Iris pigment epithelial cell (primary cell): Measurements from ENCODE around the gene KNDC1.

Experiments used
- DNase-seq: peaks from one replicate; pipeline ENCODE4 v3.0.0-alpha.2; 2011; ENCODE audit warnings: low read depth

The KNDC1 gene

DNA sequence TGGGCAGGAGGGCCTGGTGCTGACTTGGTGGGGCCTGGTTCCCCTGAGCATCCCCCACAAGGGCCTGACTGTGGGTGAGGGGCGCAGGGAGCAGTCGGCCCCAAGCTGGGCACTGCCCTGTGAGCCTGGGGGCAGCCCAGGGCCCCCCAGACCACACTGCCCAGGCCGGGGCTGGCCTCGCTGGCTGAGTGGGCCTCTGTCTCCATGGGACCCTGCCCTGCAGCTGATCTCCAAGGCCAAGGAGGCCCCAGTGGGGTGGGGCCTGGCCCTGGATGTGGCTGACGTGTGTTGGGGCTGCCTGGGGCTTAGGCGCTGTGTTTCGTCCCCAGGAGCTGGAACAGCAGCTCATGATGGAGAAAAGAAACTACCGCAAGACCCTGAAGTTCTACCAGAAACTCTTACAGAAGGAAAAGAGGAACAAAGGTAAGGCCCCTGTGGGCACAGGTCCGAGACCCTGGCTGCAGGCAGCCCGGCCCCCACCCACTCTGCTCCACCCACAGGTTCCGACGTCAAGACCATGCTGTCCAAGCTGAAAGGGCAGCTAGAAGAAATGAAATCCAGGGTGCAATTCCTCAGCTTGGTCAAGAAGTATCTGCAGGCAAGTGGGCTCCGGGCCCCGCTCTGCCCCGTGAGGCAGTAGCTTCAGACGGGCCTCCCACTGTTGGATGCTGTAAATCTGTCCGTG is 46.5 kb downstream of the KNDC1 start:
- DNase-seq, result no peak

DNA sequence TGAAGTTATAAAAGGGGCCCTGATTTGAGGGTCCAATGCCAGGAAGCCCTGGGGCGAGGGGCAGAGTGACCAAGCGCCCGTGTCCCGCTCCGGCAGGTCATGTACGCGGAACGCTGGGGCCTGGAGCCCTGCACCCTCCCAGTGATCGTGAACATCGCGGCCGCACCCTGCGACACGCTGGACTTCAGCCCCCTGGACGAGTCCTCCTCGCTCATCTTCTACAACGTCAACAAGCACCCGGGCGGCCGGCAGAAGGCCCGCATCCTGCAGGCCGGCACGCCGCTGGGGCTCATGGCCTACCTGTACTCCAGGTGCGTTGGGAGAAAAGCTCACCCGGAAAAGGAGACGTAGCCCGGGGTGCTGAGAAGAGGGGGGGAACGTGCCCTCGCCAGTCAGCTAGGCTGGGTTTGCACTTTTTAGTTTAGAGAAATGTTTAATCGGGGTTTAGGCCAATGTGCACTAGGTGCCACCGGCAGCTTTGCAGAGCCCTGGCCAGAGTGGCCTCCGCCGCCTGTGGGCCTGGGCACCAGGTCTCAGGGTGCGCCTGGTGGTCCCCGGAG is 47.1 kb downstream of the KNDC1 start:
- no peak for DNase-seq

GRCh38 chr10:133207627-133208026 is 47.6 kb downstream of the KNDC1 start:
- DNase-seq, result no peak

DNA sequence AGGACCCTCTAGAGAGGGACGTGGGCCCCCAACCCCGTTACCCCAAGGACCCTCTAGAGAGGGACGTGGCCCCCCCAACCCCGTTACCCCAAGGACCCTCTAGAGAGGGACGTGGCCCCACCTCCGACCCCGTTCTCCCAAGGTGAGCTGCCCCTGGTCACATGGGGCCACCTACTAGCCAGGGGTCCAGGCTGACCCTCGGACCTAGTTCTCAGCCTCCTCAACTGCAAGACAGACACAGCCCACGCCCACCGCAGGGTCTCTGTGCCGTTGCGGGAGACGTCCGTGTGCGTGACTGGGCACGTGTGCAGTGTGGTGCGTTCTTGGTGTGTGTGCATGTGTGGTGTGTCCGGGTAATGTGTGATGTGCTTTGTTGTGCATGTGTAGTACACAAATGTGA is 48.4 kb downstream of the KNDC1 start:
- no peak for DNase-seq

GRCh38 chr10:133209117-133209516 is 49.1 kb downstream of the KNDC1 start:
- no peak for DNase-seq

DNA sequence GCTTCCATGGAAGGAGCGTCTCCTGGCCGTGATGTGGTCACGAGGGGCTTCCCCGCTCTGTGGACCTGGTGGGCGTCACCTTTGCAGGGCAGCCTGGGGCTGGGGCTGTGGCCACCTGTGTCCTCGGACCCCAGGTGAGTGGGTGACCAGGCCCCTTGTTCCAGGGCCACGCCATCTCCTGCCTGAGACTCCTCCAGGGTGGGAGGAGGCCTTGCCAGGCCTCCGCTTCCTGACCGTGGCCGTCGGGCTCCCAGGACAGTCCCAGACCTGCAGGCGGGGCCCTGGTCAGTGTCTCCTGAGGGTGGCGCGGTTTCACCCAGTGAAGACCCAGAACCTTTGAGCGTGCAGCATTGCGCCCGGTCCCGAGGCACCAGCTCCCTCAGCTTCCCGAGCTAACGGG is 49.6 kb downstream of the KNDC1 start:
- no peak for DNase-seq

DNA sequence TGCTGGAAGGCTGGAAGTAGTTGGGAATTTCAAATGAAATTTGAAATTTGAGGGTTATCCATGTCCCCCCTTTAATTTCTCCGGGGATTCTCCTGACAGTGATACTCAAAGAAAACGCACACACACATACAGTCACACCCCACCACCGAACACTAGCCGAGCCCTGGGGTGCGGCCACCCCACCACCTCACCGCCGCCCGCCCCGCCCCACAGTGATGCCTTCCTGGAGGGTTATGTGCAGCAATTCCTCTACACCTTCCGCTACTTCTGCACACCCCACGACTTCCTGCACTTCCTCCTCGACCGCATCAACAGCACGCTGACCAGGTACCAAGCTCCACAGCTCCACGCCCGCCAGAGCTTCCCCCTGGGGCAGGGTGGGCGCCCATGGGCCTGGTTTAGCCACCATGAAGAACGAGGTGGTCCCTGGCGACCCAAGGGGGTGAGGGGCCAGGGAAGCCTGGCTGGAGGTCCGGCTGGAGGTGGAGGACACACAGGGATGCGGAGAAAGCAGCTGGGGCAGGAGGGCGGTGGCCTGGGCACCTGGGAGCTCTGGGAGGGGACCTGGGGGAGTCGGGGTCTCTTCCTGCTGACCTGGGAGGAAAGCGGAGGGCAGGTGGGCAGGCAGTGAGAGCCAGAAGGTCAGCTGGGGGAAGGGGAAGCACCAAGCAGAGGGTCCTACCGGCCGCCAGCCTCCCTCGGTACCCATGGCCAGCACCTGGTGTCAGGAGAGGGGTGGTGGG is 50.5 kb downstream of the KNDC1 start:
- DNase-seq, result no peak

GRCh38 chr10:133211141-133211830 is 51.3 kb downstream of the KNDC1 start:
- no peak for DNase-seq

- no peak for DNase-seq
Observed at GRCh38 chr10:133211959-133212852, 52.2 kb downstream of the KNDC1 start.

DNA sequence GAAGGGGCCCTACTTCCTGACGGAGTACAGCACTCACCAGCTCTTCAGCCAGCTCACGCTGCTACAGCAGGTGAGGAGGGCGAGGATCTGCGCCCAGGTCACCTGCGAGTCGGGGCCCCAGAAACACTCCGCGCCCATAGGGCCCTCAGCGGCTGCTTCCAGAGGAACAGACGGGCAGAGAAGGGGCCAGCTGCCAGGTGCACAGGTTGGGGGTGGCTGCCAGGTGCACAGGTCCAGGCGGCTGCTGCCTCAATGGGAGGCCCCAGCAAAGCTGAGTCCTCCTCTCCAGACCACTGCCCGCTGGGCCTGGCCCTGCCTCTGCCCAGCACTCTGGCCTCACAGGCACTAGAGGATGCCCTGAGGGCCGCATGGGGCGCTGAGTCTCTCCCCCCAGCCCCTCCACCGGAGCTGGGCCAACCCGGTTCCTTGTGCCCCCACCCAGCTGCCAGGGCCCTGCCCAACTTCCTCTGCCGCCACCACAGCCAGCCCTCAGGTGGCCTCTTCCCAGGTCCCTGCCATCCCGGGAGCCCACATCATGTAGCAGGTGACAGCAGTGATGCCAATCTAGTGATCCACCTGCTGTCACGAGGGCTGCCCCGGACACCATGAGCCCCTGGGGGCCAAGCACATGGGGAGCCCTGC is 53.0 kb downstream of the KNDC1 start:
- no peak for DNase-seq

- no peak for DNase-seq
Observed at GRCh38 chr10:133213641-133214467, 53.8 kb downstream of the KNDC1 start.

- DNase-seq, result no peak
Observed at GRCh38 chr10:133214468-133215410, 54.7 kb downstream of the KNDC1 start.

DNA sequence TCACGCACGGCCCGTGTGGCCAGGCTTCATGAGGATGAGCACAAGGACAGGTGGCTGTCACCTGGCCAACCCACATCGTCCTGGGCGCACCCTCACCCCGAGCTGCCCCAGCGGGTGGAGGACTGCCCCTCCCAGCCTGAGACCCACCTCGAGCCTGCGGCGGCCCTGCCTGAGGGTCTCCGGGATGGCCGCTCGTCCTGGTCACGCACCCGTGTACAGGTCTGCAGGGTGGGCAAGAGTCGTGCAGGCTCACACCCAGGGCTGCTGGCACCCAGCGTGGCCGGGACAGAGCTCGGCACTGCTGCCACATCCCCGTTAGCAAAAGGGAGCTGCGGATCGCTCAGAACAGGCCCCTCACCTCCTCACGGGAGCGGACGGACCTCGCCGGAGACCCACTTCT is 55.6 kb downstream of the KNDC1 start:
- no peak for DNase-seq

GRCh38 chr10:133216776-133217175 is 56.8 kb downstream of the KNDC1 start:
- DNase-seq, result no peak

DNA sequence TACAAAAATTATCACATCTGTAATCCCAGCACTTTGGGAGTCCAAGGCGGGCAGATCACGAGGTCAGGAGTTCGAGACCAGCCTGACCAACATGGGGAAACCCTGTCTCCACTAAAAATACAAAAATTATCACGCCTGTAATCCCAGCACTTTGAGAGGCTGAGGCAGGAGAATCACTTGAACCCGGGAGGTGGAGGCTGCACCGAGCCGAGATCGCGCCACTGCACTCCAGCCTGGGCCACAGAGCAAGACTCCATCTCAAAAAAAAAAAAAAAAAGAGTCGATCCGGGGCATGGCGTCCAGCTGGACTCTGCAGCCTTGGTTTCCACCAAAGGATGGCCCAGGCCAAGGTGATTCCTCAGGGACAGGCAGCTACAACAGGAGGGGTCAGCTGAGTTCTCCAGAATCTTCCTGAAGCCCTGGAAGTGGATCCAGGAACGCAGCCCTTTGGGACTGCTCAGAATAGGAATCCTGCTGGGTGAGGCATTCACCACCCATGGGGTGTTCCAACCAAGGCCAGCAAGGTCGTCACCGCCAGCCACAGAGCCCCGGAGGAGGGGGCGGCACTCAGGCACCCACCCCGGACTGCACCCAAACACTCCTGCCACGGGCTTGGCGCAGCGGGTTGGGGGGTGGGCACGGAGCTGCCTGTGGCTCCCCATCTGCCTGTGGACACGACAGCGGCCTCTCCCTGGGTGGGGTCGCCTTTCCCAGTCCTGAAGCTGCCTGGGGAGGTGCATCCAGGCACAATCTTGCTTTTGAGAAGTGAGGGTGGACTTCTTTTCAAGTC is 58.0 kb downstream of the KNDC1 start:
- DNase-seq, result no peak

DNA sequence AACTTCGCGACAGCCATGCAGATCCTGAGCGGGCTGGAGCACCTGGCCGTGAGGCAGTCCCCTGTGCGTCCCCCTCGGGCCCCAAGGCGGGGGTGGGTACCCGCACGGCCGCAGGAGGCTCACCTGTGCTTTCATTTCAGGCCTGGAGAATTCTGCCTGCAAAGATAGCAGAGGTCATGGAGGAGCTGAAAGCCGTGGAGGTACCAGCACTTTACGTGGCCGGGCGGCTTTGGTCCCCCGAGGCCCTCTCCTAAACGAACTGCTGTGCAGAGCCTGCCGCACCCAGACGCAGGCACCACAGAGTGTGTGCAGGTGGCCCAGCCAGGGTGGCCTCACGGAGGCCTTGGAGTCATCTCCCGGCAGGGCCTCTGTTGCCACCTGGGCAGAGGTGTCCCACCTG is 58.9 kb downstream of the KNDC1 start:
- no peak for DNase-seq

DNA sequence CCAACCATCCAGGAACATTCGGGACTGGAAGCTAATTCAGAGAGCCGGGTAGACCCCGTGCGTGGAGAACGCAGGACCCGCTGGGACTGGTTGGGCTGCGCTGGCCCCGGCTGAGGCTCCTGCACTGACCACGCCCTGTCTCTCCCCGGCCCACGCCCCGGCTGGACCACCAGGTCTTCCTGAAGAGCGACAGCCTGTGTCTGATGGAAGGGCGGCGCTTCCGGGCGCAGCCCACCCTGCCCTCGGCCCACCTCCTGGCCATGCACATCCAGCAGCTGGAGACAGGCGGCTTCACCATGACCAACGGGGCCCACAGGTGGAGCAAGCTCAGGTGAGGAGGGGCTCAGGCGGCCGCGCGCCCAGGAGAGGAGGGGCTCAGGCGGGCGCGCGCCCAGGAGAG is 59.8 kb downstream of the KNDC1 start:
- no peak for DNase-seq

DNA sequence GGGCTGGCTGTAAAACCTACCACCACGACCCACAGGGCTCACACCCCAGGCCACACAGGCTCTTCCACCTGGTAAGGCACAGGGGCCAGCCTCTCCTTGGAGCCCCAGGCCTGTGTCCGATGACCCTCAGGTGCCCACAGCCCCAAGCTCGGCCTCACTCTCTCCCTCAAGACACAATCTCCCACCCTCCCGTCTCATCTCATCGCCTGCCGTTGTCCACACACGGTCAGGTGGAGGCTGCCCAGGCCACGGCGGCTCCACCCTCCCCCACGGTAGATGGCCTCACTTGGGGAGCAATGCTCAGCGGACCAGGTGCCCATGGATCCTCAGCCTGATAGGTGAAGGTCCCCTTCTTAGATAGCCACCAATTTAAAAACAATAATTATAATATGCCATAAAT is 61.3 kb downstream of the KNDC1 start:
- no peak for DNase-seq
